Measurements from ENCODE around the gene PABPC3. TPM values are rescaled to one million over a fixed set of nuclear protein-coding genes. Genes with fewer than 3 reads are reported as not detected.

PABPC3 gene
- total and polyA plus RNA-seq, 2 of the 8 experiments (the other 6 are each of a cell fraction or from before 2014, with no cell fraction given), result 0.18 to 0.48 TPM

DNA sequence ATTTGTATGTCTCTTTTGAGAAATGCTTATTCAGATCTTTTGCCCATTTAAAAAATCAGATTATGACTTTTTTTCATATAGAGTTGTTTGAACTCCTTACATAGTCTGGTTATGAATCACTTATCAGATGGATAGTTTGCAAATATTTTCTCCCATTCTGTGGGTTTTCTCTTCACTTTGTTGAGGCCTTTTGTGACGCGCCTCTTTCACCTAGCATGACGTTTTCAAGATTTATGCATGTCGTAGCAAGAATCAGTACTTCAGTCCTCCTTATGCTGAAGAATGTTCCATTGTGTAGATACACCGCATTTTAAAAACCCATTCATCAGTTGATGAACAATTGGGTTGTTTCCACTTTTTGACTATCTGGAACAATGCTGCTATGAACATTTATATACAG, 13.4 kb downstream of the PABPC3 start (continued):
- TF ChIP-seq ZNF274 (IDR thresholded peaks at IDR 0.05; ENCODE audit: borderline replicate concordance, extremely low read depth, low read length), result no peak
- no peak for TF ChIP-seq KDM4A (IDR thresholded peaks at IDR 0.05; ENCODE audit: low read depth, low read length, severe bottlenecking)
- TF ChIP-seq TCF12 (IDR thresholded peaks at IDR 0.05; ENCODE audit: low read depth, low read length), result no peak
- no peak for TF ChIP-seq GABPA (IDR thresholded peaks at IDR 0.05; ENCODE audit: borderline replicate concordance, insufficient read depth, low read length)
- no peak for TF ChIP-seq EP300 (IDR thresholded peaks at IDR 0.05; ENCODE audit: borderline replicate concordance in 1 of 2, low read depth in 2 of 2, low read length in 2 of 2)
- TF ChIP-seq CBX5 (IDR thresholded peaks at IDR 0.05; ENCODE audit: low read depth, low read length), result no peak
- TF ChIP-seq, protein P1, sequence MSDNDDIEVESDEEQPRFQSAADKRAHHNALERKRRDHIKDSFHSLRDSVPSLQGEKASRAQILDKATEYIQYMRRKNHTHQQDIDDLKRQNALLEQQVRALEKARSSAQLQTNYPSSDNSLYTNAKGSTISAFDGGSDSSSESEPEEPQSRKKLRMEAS (IDR thresholded peaks at IDR 0.05), result no peak
